Activated naive CD4-positive, alpha-beta T cell treated with Interleukin-2 at 50 U/mL for 16 hours (primary cell): ENCODE measurements around the gene IL26.
"Not testable (repeated sequence)": the region's sequence is repeated elsewhere in the genome, so short reads cannot be mapped to it uniquely, and the experiment has no call there.

Source experiments
- DNase-seq: peaks from one replicate; pipeline ENCODE4 v3.0.0-alpha.2; 2020

IL26 gene

DNA sequence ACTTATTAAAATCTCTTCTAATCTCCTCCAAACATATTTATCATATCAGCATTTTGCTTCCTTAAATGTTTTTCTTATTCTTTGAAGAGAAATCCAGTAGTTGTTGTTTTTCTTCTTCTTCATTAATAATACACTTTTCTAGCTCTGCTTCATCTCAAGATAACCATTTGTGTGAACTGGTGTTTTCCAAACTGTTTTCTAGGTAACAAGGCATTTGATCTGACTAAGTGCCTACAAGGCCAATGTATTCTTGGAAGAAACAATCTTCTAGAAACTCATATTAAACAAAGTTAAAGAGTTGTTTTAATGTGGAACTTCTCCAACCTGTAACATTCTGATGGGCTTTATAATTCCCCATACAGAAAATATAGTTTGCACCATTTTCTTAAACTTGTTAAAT, 35.3 kb downstream of the IL26 start:
- DNase-seq = no peak

GRCh38 chr12:68189821-68190242, 35.8 kb downstream of the IL26 start:
- peak; percentile 44 for DNase-seq

GRCh38 chr12:68185598-68185997, 40.0 kb downstream of the IL26 start:
- no peak for DNase-seq

GRCh38 chr12:68180792-68181744, 44.5 kb downstream of the IL26 start:
- DNase-seq = peak; percentile 29

DNA sequence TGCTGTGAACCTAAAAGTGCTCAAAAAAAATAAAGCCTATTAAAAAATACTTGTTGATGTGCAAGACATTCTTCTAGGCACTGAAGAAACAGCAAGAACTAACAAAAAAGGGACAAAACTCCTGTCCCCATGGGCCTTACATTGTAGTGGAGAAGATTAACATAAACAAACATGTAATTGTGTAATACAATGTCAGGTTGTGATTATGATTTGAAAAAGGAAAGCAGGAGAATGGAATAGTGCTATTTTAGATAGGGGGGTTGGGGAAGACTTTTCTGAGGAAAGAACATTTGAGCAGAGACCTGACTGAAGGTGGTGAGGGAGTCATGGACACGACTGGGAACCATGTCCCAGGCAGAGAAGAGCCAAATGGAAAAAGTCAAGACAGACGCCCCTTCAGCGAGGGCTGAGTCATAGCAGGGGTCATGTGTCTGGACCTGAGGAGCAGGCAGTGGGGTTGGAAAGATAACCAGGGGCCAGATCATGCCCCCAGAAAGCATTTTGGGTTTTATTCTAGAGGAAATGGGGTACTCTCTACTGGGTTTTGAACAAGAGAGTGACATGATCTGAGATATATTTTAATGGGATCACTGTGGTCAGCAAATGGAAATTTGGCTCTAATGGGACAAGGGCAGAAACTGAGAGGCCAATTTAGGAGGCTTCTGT, 46.7 kb downstream of the IL26 start:
- no peak for DNase-seq

- DNase-seq = no peak
Measured at GRCh38 chr12:68178184-68178583, 47.4 kb downstream of the IL26 start.

GRCh38 chr12:68177562-68177961, 48.0 kb downstream of the IL26 start:
- no peak for DNase-seq

DNA sequence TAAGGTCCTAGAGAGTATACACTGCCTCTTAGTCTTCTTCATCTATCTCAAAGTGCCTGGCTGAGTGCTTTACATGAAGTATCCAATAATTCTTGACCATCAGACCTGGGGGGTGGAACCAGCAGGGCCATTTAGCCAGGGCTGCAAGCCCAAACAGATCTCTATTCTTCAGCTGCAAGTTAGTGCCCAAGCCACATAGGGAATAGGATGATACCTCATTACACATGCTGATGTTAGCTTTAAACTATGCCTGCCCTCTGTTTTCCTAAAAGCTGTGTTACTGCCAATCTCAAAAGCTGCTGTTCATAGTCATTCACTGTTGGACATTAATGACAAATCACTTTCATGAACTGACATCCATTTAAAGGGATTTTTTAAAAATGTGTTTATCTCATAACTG, 49.4 kb downstream of the IL26 start:
- DNase-seq = no peak

GRCh38 chr12:68175557-68176061, 50.0 kb downstream of the IL26 start:
- DNase-seq = peak; percentile 59

DNA sequence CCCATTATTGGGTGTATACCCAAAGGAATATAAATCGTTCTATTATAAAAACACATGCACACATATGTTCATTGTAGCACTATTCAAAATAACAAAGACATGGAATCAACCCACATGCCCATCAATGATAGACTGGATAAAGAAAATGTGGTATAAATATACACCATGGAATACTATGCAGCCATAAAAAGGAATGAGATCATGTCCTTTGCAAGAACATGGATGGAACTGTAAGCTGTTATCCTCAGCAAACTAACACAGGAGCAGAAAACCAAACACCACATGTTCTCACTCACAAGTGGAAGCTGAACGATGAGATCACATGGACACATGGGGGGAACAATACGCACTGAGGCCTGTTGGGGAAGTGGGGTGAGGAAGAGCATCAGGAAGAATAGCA, 50.8 kb downstream of the IL26 start:
- DNase-seq = not testable (repeated sequence)

DNA sequence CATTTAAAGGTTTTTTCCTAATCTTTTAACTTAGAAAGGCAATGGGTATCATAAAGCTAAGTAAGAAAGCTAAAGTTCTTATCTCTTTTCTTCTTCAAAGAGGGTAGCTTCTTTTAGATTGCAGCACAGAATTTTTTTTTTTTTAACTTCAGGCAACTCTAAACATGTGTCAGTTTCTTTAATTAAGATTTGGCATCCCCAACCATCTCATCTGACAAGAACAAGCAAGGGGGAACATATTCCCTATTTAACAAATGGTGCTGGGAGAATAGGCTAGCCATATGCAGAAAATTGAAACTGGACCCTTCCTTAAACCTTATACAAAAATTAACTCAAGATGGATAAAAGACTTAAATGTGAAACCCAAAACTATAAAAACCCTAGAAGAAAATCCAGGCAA, 51.8 kb downstream of the IL26 start:
- no peak for DNase-seq

GRCh38 chr12:68170726-68171125, 54.9 kb downstream of the IL26 start:
- DNase-seq = no peak

- DNase-seq = no peak
Measured at GRCh38 chr12:68169213-68169889, 56.3 kb downstream of the IL26 start.

GRCh38 chr12:68166317-68166831, 59.2 kb downstream of the IL26 start:
- DNase-seq = no peak

DNA sequence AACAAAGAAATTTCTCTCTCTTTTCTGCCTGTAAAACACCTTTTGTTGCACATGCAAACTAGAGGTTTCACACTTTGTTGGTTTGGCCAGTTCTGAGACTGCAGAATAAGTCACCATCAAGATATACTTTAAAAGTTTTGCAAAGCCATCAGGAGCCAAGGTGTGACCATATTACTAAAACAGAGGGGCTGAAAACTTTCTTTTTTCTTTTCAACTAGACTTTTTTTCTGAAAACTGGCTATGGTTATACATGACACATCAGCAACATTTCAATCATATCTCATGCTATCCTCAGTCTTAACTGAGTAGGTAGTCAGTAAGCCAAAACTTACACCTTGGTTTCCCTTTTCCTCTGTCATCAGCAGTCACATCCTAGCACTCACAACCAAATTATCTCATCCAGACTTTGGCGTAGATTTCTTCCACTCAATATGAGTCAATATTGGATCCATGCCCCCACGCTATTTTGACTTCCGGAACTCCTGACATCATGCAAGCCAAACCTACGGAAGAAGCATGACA, 62.0 kb downstream of the IL26 start:
- DNase-seq = peak; percentile 49

DNA sequence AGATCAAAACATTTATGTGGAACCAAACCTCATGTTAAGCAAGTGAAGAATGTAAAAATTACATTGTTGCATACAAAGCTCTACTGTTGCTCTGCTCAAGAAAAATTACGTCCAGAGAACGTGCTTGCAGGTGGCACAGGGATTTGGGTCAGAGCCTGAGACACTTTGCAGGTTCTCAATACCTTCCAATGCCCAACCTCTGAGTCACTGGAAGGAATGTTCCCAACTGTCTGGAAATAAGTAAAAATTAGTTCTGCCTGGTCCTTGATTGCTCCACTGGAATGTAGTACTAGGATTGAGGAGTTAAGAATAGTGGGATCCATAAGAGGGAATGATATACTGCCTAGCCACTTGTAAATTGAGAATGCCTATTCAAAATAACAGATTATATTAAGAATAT, 63.2 kb downstream of the IL26 start:
- no peak for DNase-seq

GRCh38 chr12:68159681-68160304, 65.8 kb downstream of the IL26 start, which contains the start of gene IFNG:
IFNG (minus strand) TSS chr12:68159740; CDS start chr12:68159615, 125 bp downstream.
- DNase-seq = peak; percentile 33

GRCh38 chr12:68158432-68158831, 67.2 kb downstream of the IL26 start:
- DNase-seq = peak; percentile 16

DNA sequence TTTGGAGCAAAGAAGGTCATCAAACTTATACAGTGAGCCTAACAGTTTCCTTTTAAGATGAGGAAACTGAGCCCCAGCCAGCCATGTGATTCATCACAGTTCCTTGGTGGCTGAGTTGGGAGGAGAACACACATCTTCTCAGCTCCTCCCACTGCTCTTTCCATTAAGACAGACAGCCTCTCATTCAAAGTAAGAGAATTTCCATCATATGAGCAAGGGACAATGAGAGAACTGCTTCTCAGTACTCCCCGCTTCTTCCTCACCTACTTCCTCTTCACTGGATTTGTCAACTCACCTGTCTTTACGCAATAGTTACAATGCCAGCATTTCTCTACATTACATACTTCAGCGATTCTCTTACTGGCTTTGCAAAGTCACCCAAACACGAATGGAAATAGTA, 68.2 kb downstream of the IL26 start:
- peak; percentile 33 for DNase-seq

DNA sequence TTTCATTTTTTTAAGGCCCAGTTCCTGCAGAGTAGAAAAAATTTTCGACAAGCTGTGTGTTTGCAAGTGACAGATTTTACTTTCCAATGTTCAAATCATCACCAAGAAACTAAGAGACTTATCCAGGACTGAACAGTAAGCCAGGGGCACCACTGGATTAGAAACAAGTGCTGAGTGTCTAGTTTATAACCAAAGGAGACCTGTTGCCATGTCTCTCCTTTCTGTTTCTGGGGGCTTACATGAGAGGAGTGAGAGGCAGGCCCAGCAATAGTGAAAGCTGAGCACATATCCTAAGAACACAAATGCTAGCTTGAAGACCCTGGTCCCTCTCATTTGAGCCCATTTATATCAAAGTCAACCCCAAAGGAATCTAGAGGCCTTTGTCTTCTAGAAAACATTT, 69.0 kb downstream of the IL26 start:
- DNase-seq = no peak

GRCh38 chr12:68154779-68155178, 70.8 kb downstream of the IL26 start:
- no peak for DNase-seq
